Spleen (tissue), 11 donors: Measurements from ENCODE around the gene EXOSC1. TPM values are rescaled to one million over a fixed set of nuclear protein-coding genes. Genes with fewer than 3 reads are reported as not detected.

Source experiments
- DNase-seq: peaks from one replicate; pipeline ENCODE4 v3.0.0-alpha.2; 2020
- H3K27ac ChIP-seq, 8 donors: fragments of 200-600 bp; sonication (generic) in 7 of 8; 1 replicate in 4 of 8; 2 replicates in 4 of 8; pipeline versions ENCODE4 v1.5.0 to v1.8.0; 2016 to 2021; ENCODE audit warnings: inconsistent platforms in 4 of 8, mild to moderate bottlenecking in 4 of 8, moderate library complexity in 1 of 8
- H3K27me3 ChIP-seq, 7 donors: fragments of 200-600 bp; sonication (generic) in 6 of 7; replicated peaks in 1 of 7; 1 replicate in 4 of 7; 2 replicates in 3 of 7; pipeline versions ENCODE4 v1.5.0 to v1.8.0; 2016 to 2021; ENCODE audit warnings: inconsistent platforms in 3 of 7, mild to moderate bottlenecking in 1 of 7
- H3K36me3 ChIP-seq, 6 donors: fragments of 200-600 bp; sonication (generic) in 5 of 6; 1 replicate in 4 of 6; 2 replicates in 2 of 6; pipeline versions ENCODE4 v1.5.0 to v1.8.0; 2016 to 2021; ENCODE audit warnings: inconsistent platforms in 2 of 6
- H3K4me1 ChIP-seq, 6 donors: fragments of 200-600 bp; sonication (generic) in 5 of 6; 1 replicate in 3 of 6; 2 replicates in 3 of 6; pipeline versions ENCODE4 v1.5.0 to v1.8.0; 2016 to 2021; ENCODE audit warnings: inconsistent platforms in 3 of 6
- H3K4me3 ChIP-seq, 8 donors: fragments of 200-600 bp; sonication (generic) in 7 of 8; 1 replicate in 4 of 8; 2 replicates in 4 of 8; pipeline versions ENCODE4 v1.5.0 to v1.8.0; 2016 to 2021; ENCODE audit warnings: inconsistent platforms in 4 of 8, mild to moderate bottlenecking in 4 of 8, moderate library complexity in 2 of 8
- H3K9me3 ChIP-seq, 8 donors: fragments of 200-600 bp; sonication (generic) in 7 of 8; 1 replicate in 4 of 8; 2 replicates in 4 of 8; pipeline versions ENCODE4 v1.5.0 to v1.8.0; 2016 to 2021; ENCODE audit warnings: inconsistent platforms in 4 of 8
- CTCF ChIP-seq, 11 experiments: fragments of 200-600 bp in 7 of 11; fragments of 450-650 bp in 4 of 11; sonication (generic) in 4 of 11; IDR thresholded peaks in 8 of 11; conservative IDR thresholded peaks in 3 of 11; 1 replicate in 7 of 11; 2 replicates in 4 of 11; pipeline versions ENCODE4 v1.4.0 to v1.8.0; 2016 to 2021; ENCODE audit warnings: antibody characterized with exemption in 11 of 11, inconsistent platforms in 4 of 11, mild to moderate bottlenecking in 1 of 11
- POLR2A ChIP-seq, 3 donors: fragments of 450-650 bp; IDR thresholded peaks; one replicate each; pipeline ENCODE4 v1.5.1; 2017; ENCODE audit warnings: antibody characterized with exemption in 3 of 3, mild to moderate bottlenecking in 1 of 3
- POLR2AphosphoS5 ChIP-seq, 3 donors: sonication (generic); formaldehyde crosslinking; IDR thresholded peaks; one replicate each; pipeline ENCODE4 v1.5.1; 2017; ENCODE audit warnings: antibody characterized with exemption in 3 of 3
- WGBS, 5 donors: extraction: QIAGEN DNeasy Blood & Tissue Kit in 3 of 5; methylation state at CpG; one replicate each; pipeline versions ENCODE4 v1.1.5 to v1.1.7; 2013 to 2018; 5-methylcytosine and 5-hydroxymethylcytosine counted together
- intact Hi-C: fragments of 100-400 bp; cut with DNase I; formaldehyde crosslinking; loops from one replicate; pipeline ENCODE4 v1.15.0; 2023; ENCODE audit warnings: low total_unique reads
- polyA plus RNA-seq, 3 donors: library from polyadenylated mRNA; stranded (reverse); fragments of 200-250 nt; gene quantifications; one replicate each; pipeline ENCODE4 v1.2.1, GENCODE V29; 2013
- total RNA-seq, 7 donors: library from RNA; depleted of rRNA in 3 of 7; stranded (reverse); fragments of >200 nt in 3 of 7; fragmentation: NEBNext Ultra II Directional in 4 of 7; extraction: Animal tissue kit (Norgen Biotek cat#: 25700) in 4 of 7; gene quantifications; one replicate each; pipeline versions ENCODE4 v1.1.0 to v1.2.1, GENCODE V29; 2016 to 2021
- donor health status: healthy with polysubstance abuse.
- donor health status: DM: no; HTN: no; CAD: no; lungs with moderate emphysema.
- donor health status: DM: no; HTN: no; CAD: no.
- donor health status: Bipolar disorder and iron deficiency.
- donor health status: healthy.
- donor health status: DM: no; HTN: no; CAD: no.
- donor health status: DM: yes; HTN: yes; CAD: no.

EXOSC1 gene
- total and polyA plus RNA-seq, 10 donors: 28.7 to 50.5 (median 37.2) TPM

- peaks cover 0 to 3% (median under 1%) of the 10 kb centered on the region in 6 donors for H3K4me1 ChIP-seq
- H3K9me3 ChIP-seq: no peaks in the 10 kb centered on the region
- intact Hi-C loops: no loop called here
- DNase-seq: no peak
- H3K27me3 ChIP-seq: no peaks in the 10 kb centered on the region
- peaks cover 0 to 100% (median 77%) of the 10 kb centered on the region in 6 donors for H3K36me3 ChIP-seq
- WGBS, 5 donors: 62 to 86% (median 80%) methylated on average over 5 of the region's 5 CpGs
- H3K27ac ChIP-seq: no peak overlapping the region
- TF ChIP-seq POLR2AphosphoS5 (IDR thresholded peaks at IDR 0.05) (no peak), CTCF (IDR thresholded peaks at IDR 0.05 in 8 of 11, conservative IDR thresholded peaks at IDR 0.05 in 3 of 11) (no peak), POLR2A (IDR thresholded peaks at IDR 0.05) (no peak)
- no peak overlapping the region for H3K4me3 ChIP-seq
Observed at GRCh38 chr10:97456034-97456685, 10.4 kb upstream of the EXOSC1 start.

GRCh38 chr10:97454330-97455036 is 8.7 kb upstream of the EXOSC1 start:
- intact Hi-C loops: no loop called here
- no peak for DNase-seq
- Histone ChIP-seq H3K9me3 (no peaks in the 10 kb centered on the region), H3K27ac (peak overlapping the region in 1 of 8 donors; percentile 38), H3K4me3 (no peak overlapping the region), H3K27me3 (no peaks in the 10 kb centered on the region), H3K4me1 (peaks cover 0 to 16% (median 5%) of the 10 kb centered on the region in 6 donors), H3K36me3 (peaks cover 0 to 91% (median 60%) of the 10 kb centered on the region in 6 donors)
- 74 to 83% (median 75%) methylated on average over 3 of the region's 3 CpGs for WGBS, 5 donors
- TF ChIP-seq POLR2A (IDR thresholded peaks at IDR 0.05) (no peak), CTCF (IDR thresholded peaks at IDR 0.05 in 8 of 11, conservative IDR thresholded peaks at IDR 0.05 in 3 of 11) (no peak)

- H3K27me3 ChIP-seq: no peaks in the 10 kb centered on the region
- H3K9me3 ChIP-seq: no peaks in the 10 kb centered on the region
- WGBS, 5 donors: 89 to 95% (median 92%) methylated on average over 4 to 6 of the region's 6 CpGs
- intact Hi-C loops: no loop called here
- H3K4me3 ChIP-seq: no peak overlapping the region
- no peak overlapping the region for H3K27ac ChIP-seq
- DNase-seq: no peak
- H3K36me3 ChIP-seq: peaks cover 0 to 69% (median 40%) of the 10 kb centered on the region in 6 donors
- H3K4me1 ChIP-seq: peaks cover 3 to 37% (median 15%) of the 10 kb centered on the region in 6 donors
- TF ChIP-seq CTCF (IDR thresholded peaks at IDR 0.05 in 8 of 11, conservative IDR thresholded peaks at IDR 0.05 in 3 of 11) (no peak), POLR2AphosphoS5 (IDR thresholded peaks at IDR 0.05) (no peak), POLR2A (IDR thresholded peaks at IDR 0.05) (no peak)
Observed at GRCh38 chr10:97452352-97452751, 6.5 kb upstream of the EXOSC1 start.

GRCh38 chr10:97451605-97452004 is 5.8 kb upstream of the EXOSC1 start:
- WGBS, 5 donors: 95 to 99% (median 98%) methylated on average over 10 to 17 of the region's 17 CpGs
- Histone ChIP-seq H3K36me3 (peaks cover 0 to 62% (median 33%) of the 10 kb centered on the region in 6 donors), H3K9me3 (no peaks in the 10 kb centered on the region), H3K27me3 (no peaks in the 10 kb centered on the region), H3K27ac (no peak overlapping the region), H3K4me3 (no peak overlapping the region), H3K4me1 (peaks cover 10 to 45% (median 22%) of the 10 kb centered on the region in 6 donors)
- TF ChIP-seq POLR2AphosphoS5 (IDR thresholded peaks at IDR 0.05) (peak in 1 of 3 donors; percentile 66), CTCF (IDR thresholded peaks at IDR 0.05 in 8 of 11, conservative IDR thresholded peaks at IDR 0.05 in 3 of 11) (no peak)
- no peak for DNase-seq
- intact Hi-C loops: no loop called here
